Large intestine (tissue), 3 donors: Measurements from ENCODE around the gene PUS1. TPM values are rescaled to one million over a fixed set of nuclear protein-coding genes. Genes with fewer than 3 reads are reported as not detected.
"Not testable (repeated sequence)": the region's sequence is repeated elsewhere in the genome, so short reads cannot be mapped to it uniquely, and the experiment has no call there.

Source experiments
- DNase-seq, 2 donors: peaks; one replicate each; pipeline versions ENCODE4 v3.0.0 to v3.0.0-alpha.2; 2013
- H3K27ac ChIP-seq: one replicate; pipeline ENCODE4 v1.5.1; 2013; ENCODE audit warnings: low read length
- H3K27me3 ChIP-seq: 2 replicates; pipeline ENCODE4 v1.6.1; 2013; ENCODE audit warnings: low read length; ENCODE audit not compliant: control insufficient read depth, insufficient read depth
- H3K36me3 ChIP-seq: 2 replicates; pipeline ENCODE4 v1.6.1; 2013; ENCODE audit warnings: low read length; ENCODE audit not compliant: control insufficient read depth, insufficient read depth
- H3K4me1 ChIP-seq: one replicate; pipeline ENCODE4 v1.6.1; 2013; ENCODE audit warnings: low read length; ENCODE audit not compliant: control insufficient read depth, insufficient read depth
- H3K4me3 ChIP-seq: one replicate; pipeline ENCODE4 v1.5.1; 2013; ENCODE audit warnings: low read length
- H3K9me3 ChIP-seq: one replicate; pipeline ENCODE4 v1.6.1; 2013; ENCODE audit warnings: mild to moderate bottlenecking, low read depth, low read length, moderate library complexity; ENCODE audit not compliant: control insufficient read depth
- WGBS: methylation state at CpG from one replicate; pipeline ENCODE4 v1.1.5; 2013; ENCODE audit warnings: low lambda C conversion rate; ENCODE audit not compliant: insufficient coverage; 5-methylcytosine and 5-hydroxymethylcytosine counted together
- polyA plus RNA-seq: library from polyadenylated mRNA; unstranded; fragments of 120-200 nt; gene quantifications from one replicate; pipeline ENCODE4 v1.2.1, GENCODE V29; 2013

Gene PUS1
- polyA plus RNA-seq, 1 donor = 26.1 TPM

GRCh38 chr12:131948713-131949430 lies 19.8 kb downstream of the PUS1 start:
- H3K27me3 ChIP-seq, H3K4me1 ChIP-seq, H3K36me3 ChIP-seq: not testable (repeated sequence)
- no CpG with 5 or more reads among the region's 23 CpGs for WGBS
- peak in 1 of 2 donors; percentile 38 for DNase-seq
- Histone ChIP-seq H3K4me3 (peak overlapping the region; percentile 44), H3K9me3 (peaks cover 11% of the 10 kb centered on the region), H3K27ac (peak overlapping the region; percentile 57)

- H3K27ac ChIP-seq = peak within 1 kb of the TSS; percentile 57
- peak; percentile 94 to 95 for DNase-seq
- peak within 1 kb of the TSS; percentile 89 for H3K4me3 ChIP-seq
- no CpG with 5 or more reads among the region's 97 CpGs for WGBS
- no peaks in the 10 kb centered on the region for H3K4me1 ChIP-seq
- H3K27me3 ChIP-seq = no peaks in the 10 kb centered on the region
- H3K36me3 ChIP-seq = peaks cover 3% of the 10 kb centered on the region
- H3K9me3 ChIP-seq = peaks cover 8% of the 10 kb centered on the region
Measured at GRCh38 chr12:131949431-131950181, 20.5 kb downstream of the PUS1 start, which contains the start of gene EP400. Gene EP400 (plus strand): TSS chr12:131949942. CDS start chr12:131960620, 10,678 bp downstream.

GRCh38 chr12:131950182-131950913 lies 21.3 kb downstream of the PUS1 start:
- Histone ChIP-seq H3K27ac (no peak overlapping the region), H3K9me3 (peaks cover 3% of the 10 kb centered on the region), H3K36me3 (no peaks in the 10 kb centered on the region), H3K4me3 (peak overlapping the region; percentile 89), H3K27me3 (no peaks in the 10 kb centered on the region), H3K4me1 (no peaks in the 10 kb centered on the region)
- WGBS = no CpG with 5 or more reads among the region's 79 CpGs
- DNase-seq = peak in 1 of 2 donors; percentile 57

- H3K4me1 ChIP-seq = not testable (repeated sequence)
Measured at GRCh38 chr12:131953810-131954209, 24.7 kb downstream of the PUS1 start.

GRCh38 chr12:131954460-131954859 lies 25.4 kb downstream of the PUS1 start:
- not testable (repeated sequence) for H3K4me3 ChIP-seq, H3K9me3 ChIP-seq, H3K27ac ChIP-seq, H3K4me1 ChIP-seq, H3K27me3 ChIP-seq, H3K36me3 ChIP-seq, DNase-seq
- no CpG with 5 or more reads among the region's 13 CpGs for WGBS

More at GRCh38 chr12:131953810-131954209, 24.7 kb downstream of the PUS1 start:
- H3K9me3 ChIP-seq, H3K4me3 ChIP-seq, DNase-seq, H3K27me3 ChIP-seq, H3K36me3 ChIP-seq, H3K27ac ChIP-seq: not testable (repeated sequence)
- WGBS = 100% methylated on average over 2 of the region's 9 CpGs

GRCh38 chr12:131959116-131959515 lies 30.0 kb downstream of the PUS1 start:
- Histone ChIP-seq H3K9me3 (no peaks in the 10 kb centered on the region), H3K4me1 (no peaks in the 10 kb centered on the region), H3K27ac (no peak overlapping the region), H3K4me3 (no peak overlapping the region), H3K27me3 (no peaks in the 10 kb centered on the region), H3K36me3 (peaks cover 10% of the 10 kb centered on the region)
- no CpG with 5 or more reads among the region's 4 CpGs for whole genome bisulfite sequencing
- DNase-seq = no peak

- WGBS = 71% methylated on average over 1 of the region's 16 CpGs
- H3K9me3 ChIP-seq = no peaks in the 10 kb centered on the region
- DNase-seq = no peak
- H3K4me1 ChIP-seq = no peaks in the 10 kb centered on the region
- no peaks in the 10 kb centered on the region for H3K27me3 ChIP-seq
- H3K36me3 ChIP-seq = peaks cover 10% of the 10 kb centered on the region
- no peak overlapping the region for H3K27ac ChIP-seq
- H3K4me3 ChIP-seq = no peak overlapping the region
Measured at GRCh38 chr12:131959641-131960589, 30.8 kb downstream of the PUS1 start.

- H3K36me3 ChIP-seq = peaks cover 10% of the 10 kb centered on the region
- not testable (repeated sequence) for H3K27me3 ChIP-seq, H3K9me3 ChIP-seq, H3K4me3 ChIP-seq, H3K4me1 ChIP-seq, H3K27ac ChIP-seq, DNase-seq
- WGBS = no CpG with 5 or more reads among the region's 30 CpGs
Measured at GRCh38 chr12:131960590-131961325, 31.7 kb downstream of the PUS1 start.

- H3K27ac ChIP-seq, DNase-seq, H3K4me3 ChIP-seq, H3K9me3 ChIP-seq, H3K27me3 ChIP-seq, H3K4me1 ChIP-seq: not testable (repeated sequence)
- peaks cover 10% of the 10 kb centered on the region for H3K36me3 ChIP-seq
- no CpG with 5 or more reads among the region's 20 CpGs for WGBS
Measured at GRCh38 chr12:131961328-131961727, 32.3 kb downstream of the PUS1 start.
